AML-193 (cell line): Measurements from ENCODE around the gene PLPPR2.

Source experiments
- DNase-seq, 2 experiments: peaks; one replicate each; lab custom pipeline; 2025; lab: John Stamatoyannopoulos, UW

Gene PLPPR2

GRCh38 chr19:11401808-11402543 is 46.7 kb downstream of the PLPPR2 start:
- no peak for DNase-seq

- no peak for DNase-seq
Measured at GRCh38 chr19:11404588-11405222, 49.5 kb downstream of the PLPPR2 start.

GRCh38 chr19:11405846-11406643 is 50.8 kb downstream of the PLPPR2 start:
- DNase-seq: no peak

GRCh38 chr19:11406703-11407236 is 51.5 kb downstream of the PLPPR2 start:
- peak in 1 of 2 experiments; percentile 18 for DNase-seq

- DNase-seq: no peak
Measured at GRCh38 chr19:11408591-11408990, 53.4 kb downstream of the PLPPR2 start.

- DNase-seq: no peak
Measured at GRCh38 chr19:11410682-11411081, 55.5 kb downstream of the PLPPR2 start.

GRCh38 chr19:11414544-11414943 is 59.3 kb downstream of the PLPPR2 start:
- no peak for DNase-seq
